Measurements from ENCODE around the gene ZSCAN16. TPM values are rescaled to one million over a fixed set of nuclear protein-coding genes. Genes with fewer than 3 reads are reported as not detected.

The ZSCAN16 gene
- total and polyA plus RNA-seq, 2 of the 13 experiments (the other 11 are each of a cell fraction or from before 2014, with no cell fraction given), result 5.7 to 12.7 TPM

DNA sequence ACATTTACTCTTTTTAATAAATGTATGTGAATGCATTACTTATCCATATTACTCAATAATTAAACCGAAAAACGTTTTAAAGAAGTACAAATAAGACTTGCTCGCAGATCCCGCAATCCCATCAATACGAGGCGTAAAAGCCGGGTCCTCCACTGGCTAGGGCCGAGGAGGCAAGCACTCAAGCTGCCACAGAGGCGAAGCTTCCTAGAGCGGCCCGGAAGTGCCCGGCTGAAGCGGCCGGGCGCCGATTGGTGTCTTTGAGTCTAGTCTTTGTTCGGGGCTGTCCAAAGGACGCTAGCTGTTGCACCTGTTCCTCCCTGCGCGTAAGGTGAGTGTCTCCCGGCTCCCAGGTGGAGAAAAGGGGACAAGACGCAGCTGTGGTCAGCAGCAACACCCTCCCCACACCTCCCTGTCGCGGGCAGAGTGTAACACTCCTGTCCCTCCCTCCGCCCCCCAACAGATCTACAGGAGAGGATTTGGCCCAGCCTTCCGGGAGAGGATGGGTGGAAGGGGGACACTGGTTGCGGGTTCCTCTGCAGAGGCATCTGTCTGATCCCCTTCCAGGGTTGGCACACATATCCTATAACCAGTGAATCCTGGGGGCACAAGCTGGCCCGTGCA, at the start of gene ZSCAN16 (continued):
- TF ChIP-seq ZNF530 (CRISPR knock-in tag; IDR thresholded peaks at IDR 0.05; ENCODE audit: low read depth) (no peak), YEATS2 (CRISPR knock-in tag; IDR thresholded peaks at IDR 0.05; ENCODE audit: borderline replicate concordance) (peak; percentile 95), ZNF484 (CRISPR knock-in tag; IDR thresholded peaks at IDR 0.05; ENCODE audit: borderline replicate concordance, low read depth) (no peak), ZNF253 (CRISPR knock-in tag; IDR thresholded peaks at IDR 0.05; ENCODE audit: borderline replicate concordance) (peak; percentile 89; the same call in 1 of the 2 replicates), ZFP37 (CRISPR knock-in tag; IDR thresholded peaks at IDR 0.05; ENCODE audit: borderline replicate concordance) (no peak), HOXA5 (CRISPR knock-in tag; IDR thresholded peaks at IDR 0.05) (peak; percentile 84; the same call in 1 of the 2 replicates), NFIB (CRISPR knock-in tag; IDR thresholded peaks at IDR 0.05; ENCODE audit: borderline replicate concordance) (no peak), KMT2A (CRISPR knock-in tag; IDR thresholded peaks at IDR 0.05) (peak; percentile 98), RCOR2 (CRISPR knock-in tag; IDR thresholded peaks at IDR 0.05) (peak; percentile 73), KDM2A (CRISPR knock-in tag; IDR thresholded peaks at IDR 0.05; ENCODE audit: borderline replicate concordance, low read depth) (peak; percentile 99)
- TF ChIP-seq, protein P1, sequence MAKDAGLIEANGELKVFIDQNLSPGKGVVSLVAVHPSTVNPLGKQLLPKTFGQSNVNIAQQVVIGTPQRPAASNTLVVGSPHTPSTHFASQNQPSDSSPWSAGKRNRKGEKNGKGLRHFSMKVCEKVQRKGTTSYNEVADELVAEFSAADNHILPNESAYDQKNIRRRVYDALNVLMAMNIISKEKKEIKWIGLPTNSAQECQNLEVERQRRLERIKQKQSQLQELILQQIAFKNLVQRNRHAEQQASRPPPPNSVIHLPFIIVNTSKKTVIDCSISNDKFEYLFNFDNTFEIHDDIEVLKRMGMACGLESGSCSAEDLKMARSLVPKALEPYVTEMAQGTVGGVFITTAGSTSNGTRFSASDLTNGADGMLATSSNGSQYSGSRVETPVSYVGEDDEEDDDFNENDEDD (CRISPR knock-in tag; IDR thresholded peaks at IDR 0.05; ENCODE audit: borderline replicate concordance), result peak; percentile 41; the same call in 1 of the 2 replicates
- TF ChIP-seq, protein P2, sequence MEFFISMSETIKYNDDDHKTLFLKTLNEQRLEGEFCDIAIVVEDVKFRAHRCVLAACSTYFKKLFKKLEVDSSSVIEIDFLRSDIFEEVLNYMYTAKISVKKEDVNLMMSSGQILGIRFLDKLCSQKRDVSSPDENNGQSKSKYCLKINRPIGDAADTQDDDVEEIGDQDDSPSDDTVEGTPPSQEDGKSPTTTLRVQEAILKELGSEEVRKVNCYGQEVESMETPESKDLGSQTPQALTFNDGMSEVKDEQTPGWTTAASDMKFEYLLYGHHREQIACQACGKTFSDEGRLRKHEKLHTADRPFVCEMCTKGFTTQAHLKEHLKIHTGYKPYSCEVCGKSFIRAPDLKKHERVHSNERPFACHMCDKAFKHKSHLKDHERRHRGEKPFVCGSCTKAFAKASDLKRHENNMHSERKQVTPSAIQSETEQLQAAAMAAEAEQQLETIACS (CRISPR knock-in tag; IDR thresholded peaks at IDR 0.05), result no peak
- TF ChIP-seq, protein P3, sequence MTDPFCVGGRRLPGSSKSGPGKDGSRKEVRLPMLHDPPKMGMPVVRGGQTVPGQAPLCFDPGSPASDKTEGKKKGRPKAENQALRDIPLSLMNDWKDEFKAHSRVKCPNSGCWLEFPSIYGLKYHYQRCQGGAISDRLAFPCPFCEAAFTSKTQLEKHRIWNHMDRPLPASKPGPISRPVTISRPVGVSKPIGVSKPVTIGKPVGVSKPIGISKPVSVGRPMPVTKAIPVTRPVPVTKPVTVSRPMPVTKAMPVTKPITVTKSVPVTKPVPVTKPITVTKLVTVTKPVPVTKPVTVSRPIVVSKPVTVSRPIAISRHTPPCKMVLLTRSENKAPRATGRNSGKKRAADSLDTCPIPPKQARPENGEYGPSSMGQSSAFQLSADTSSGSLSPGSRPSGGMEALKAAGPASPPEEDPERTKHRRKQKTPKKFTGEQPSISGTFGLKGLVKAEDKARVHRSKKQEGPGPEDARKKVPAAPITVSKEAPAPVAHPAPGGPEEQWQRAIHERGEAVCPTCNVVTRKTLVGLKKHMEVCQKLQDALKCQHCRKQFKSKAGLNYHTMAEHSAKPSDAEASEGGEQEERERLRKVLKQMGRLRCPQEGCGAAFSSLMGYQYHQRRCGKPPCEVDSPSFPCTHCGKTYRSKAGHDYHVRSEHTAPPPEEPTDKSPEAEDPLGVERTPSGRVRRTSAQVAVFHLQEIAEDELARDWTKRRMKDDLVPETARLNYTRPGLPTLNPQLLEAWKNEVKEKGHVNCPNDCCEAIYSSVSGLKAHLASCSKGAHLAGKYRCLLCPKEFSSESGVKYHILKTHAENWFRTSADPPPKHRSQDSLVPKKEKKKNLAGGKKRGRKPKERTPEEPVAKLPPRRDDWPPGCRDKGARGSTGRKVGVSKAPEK (CRISPR knock-in tag; IDR thresholded peaks at IDR 0.05; ENCODE audit: borderline replicate concordance), result peak; percentile 70; the same call in 1 of the 2 replicates
- TF ChIP-seq, protein P4, sequence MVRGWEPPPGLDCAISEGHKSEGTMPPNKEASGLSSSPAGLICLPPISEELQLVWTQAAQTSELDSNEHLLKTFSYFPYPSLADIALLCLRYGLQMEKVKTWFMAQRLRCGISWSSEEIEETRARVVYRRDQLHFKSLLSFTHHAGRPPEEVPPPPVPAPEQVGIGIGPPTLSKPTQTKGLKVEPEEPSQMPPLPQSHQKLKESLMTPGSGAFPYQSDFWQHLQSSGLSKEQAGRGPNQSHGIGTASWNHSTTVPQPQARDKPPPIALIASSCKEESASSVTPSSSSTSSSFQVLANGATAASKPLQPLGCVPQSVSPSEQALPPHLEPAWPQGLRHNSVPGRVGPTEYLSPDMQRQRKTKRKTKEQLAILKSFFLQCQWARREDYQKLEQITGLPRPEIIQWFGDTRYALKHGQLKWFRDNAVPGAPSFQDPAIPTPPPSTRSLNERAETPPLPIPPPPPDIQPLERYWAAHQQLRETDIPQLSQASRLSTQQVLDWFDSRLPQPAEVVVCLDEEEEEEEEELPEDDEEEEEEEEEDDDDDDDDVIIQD (CRISPR knock-in tag; IDR thresholded peaks at IDR 0.05; ENCODE audit: low read depth), result peak; percentile 92
- TF ChIP-seq, protein P5, sequence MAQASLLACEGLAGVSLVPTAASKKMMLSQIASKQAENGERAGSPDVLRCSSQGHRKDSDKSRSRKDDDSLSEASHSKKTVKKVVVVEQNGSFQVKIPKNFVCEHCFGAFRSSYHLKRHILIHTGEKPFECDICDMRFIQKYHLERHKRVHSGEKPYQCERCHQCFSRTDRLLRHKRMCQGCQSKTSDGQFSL (CRISPR knock-in tag; IDR thresholded peaks at IDR 0.05), result no peak
- TF ChIP-seq, protein P6, sequence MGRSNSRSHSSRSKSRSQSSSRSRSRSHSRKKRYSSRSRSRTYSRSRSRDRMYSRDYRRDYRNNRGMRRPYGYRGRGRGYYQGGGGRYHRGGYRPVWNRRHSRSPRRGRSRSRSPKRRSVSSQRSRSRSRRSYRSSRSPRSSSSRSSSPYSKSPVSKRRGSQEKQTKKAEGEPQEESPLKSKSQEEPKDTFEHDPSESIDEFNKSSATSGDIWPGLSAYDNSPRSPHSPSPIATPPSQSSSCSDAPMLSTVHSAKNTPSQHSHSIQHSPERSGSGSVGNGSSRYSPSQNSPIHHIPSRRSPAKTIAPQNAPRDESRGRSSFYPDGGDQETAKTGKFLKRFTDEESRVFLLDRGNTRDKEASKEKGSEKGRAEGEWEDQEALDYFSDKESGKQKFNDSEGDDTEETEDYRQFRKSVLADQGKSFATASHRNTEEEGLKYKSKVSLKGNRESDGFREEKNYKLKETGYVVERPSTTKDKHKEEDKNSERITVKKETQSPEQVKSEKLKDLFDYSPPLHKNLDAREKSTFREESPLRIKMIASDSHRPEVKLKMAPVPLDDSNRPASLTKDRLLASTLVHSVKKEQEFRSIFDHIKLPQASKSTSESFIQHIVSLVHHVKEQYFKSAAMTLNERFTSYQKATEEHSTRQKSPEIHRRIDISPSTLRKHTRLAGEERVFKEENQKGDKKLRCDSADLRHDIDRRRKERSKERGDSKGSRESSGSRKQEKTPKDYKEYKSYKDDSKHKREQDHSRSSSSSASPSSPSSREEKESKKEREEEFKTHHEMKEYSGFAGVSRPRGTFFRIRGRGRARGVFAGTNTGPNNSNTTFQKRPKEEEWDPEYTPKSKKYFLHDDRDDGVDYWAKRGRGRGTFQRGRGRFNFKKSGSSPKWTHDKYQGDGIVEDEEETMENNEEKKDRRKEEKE (IDR thresholded peaks at IDR 0.05), result no peak
- TF ChIP-seq, protein P7, sequence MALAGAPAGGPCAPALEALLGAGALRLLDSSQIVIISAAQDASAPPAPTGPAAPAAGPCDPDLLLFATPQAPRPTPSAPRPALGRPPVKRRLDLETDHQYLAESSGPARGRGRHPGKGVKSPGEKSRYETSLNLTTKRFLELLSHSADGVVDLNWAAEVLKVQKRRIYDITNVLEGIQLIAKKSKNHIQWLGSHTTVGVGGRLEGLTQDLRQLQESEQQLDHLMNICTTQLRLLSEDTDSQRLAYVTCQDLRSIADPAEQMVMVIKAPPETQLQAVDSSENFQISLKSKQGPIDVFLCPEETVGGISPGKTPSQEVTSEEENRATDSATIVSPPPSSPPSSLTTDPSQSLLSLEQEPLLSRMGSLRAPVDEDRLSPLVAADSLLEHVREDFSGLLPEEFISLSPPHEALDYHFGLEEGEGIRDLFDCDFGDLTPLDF (CRISPR knock-in tag; IDR thresholded peaks at IDR 0.05), result 0 out of 2 replicates have a peak, but pooled peaks have one; percentile 33
